ENCODE data around the gene SYDE1. TPM values are rescaled to one million over a fixed set of nuclear protein-coding genes. Genes with fewer than 3 reads are reported as not detected.

SYDE1 gene
- total RNA-seq, 4 donors from 2014 or later: 15.4 to 60.9 (median 22.8) TPM

GRCh38 chr19:15108845-15109767, 1.9 kb downstream of the SYDE1 start:
- Histone ChIP-seq H3K36me3 (no peaks in the 10 kb centered on the region), H3K27ac (peak overlapping the region; percentile 95 to 97), H3K27me3 (no peaks in the 10 kb centered on the region), H3K4me1 (peaks cover 0 to 10% of the 10 kb centered on the region in 2 donors), H3K9me3 (no peaks in the 10 kb centered on the region), H3K4me3 (no peak overlapping the region)
- DNase-seq: no peak
- TF ChIP-seq POLR2A (IDR thresholded peaks at IDR 0.05) (no peak), CTCF (IDR thresholded peaks at IDR 0.05) (no peak)
- intact Hi-C loops (cut with DNase I; ENCODE audit: low total_unique reads): no loop called here

- TF ChIP-seq POLR2A (IDR thresholded peaks at IDR 0.05) (no peak), CTCF (IDR thresholded peaks at IDR 0.05) (no peak)
- intact Hi-C loops (cut with DNase I; ENCODE audit: low total_unique reads): no loop called here
- H3K4me3 ChIP-seq: no peak overlapping the region
- H3K27ac ChIP-seq: no peak overlapping the region
- H3K36me3 ChIP-seq: no peaks in the 10 kb centered on the region
- peaks cover 0 to 10% of the 10 kb centered on the region in 2 donors for H3K4me1 ChIP-seq
- no peaks in the 10 kb centered on the region for H3K27me3 ChIP-seq
- DNase-seq: no peak
- no peaks in the 10 kb centered on the region for H3K9me3 ChIP-seq
Measured at GRCh38 chr19:15109768-15110417, 2.7 kb downstream of the SYDE1 start.

GRCh38 chr19:15110418-15110815, 3.2 kb downstream of the SYDE1 start:
- intact Hi-C loops (cut with DNase I; ENCODE audit: low total_unique reads): no loop called here
- no peak overlapping the region for H3K4me3 ChIP-seq
- no peak for TF ChIP-seq POLR2A (IDR thresholded peaks at IDR 0.05)
- no peak for TF ChIP-seq CTCF (IDR thresholded peaks at IDR 0.05)
- H3K36me3 ChIP-seq: no peaks in the 10 kb centered on the region
- H3K27me3 ChIP-seq: no peaks in the 10 kb centered on the region
- H3K4me1 ChIP-seq: peaks cover 0 to 10% of the 10 kb centered on the region in 2 donors
- H3K27ac ChIP-seq: no peak overlapping the region
- H3K9me3 ChIP-seq: no peaks in the 10 kb centered on the region
- no peak for DNase-seq

GRCh38 chr19:15111758-15112157, 4.6 kb downstream of the SYDE1 start:
- Histone ChIP-seq H3K4me3 (no peak overlapping the region), H3K4me1 (peaks cover 0 to 10% of the 10 kb centered on the region in 2 donors), H3K9me3 (no peaks in the 10 kb centered on the region), H3K27ac (no peak overlapping the region), H3K27me3 (no peaks in the 10 kb centered on the region), H3K36me3 (no peaks in the 10 kb centered on the region)
- TF ChIP-seq POLR2A (IDR thresholded peaks at IDR 0.05) (no peak), CTCF (IDR thresholded peaks at IDR 0.05) (no peak)
- no peak for DNase-seq
- intact Hi-C loops (cut with DNase I; ENCODE audit: low total_unique reads): no loop called here

- Histone ChIP-seq H3K36me3 (no peaks in the 10 kb centered on the region), H3K27ac (no peak overlapping the region), H3K4me1 (peaks cover 0 to 10% of the 10 kb centered on the region in 2 donors), H3K9me3 (no peaks in the 10 kb centered on the region), H3K27me3 (no peaks in the 10 kb centered on the region), H3K4me3 (no peak overlapping the region)
- no peak for DNase-seq
- intact Hi-C loops (cut with DNase I; ENCODE audit: low total_unique reads): no loop called here
- no peak for TF ChIP-seq CTCF (IDR thresholded peaks at IDR 0.05)
Measured at GRCh38 chr19:15112385-15112784, 5.2 kb downstream of the SYDE1 start.

All from uterus (tissue), 4 donors.